ENCODE results near the gene EMID1.

GRCh38 chr22:29305836-29306174 lies 100.1 kb downstream of the EMID1 start:
- TF ChIP-seq CTCF (optimal IDR thresholded peaks at IDR 0.05 in 1 of 3, IDR thresholded peaks at IDR 0.05 in 1 of 3, conservative IDR thresholded peaks at IDR 0.05 in 1 of 3; ENCODE audit: extremely low read depth in 1 of 3, insufficient read depth in 2 of 3, low read length in 3 of 3), result no peak
- no peak for TF ChIP-seq EZH2 (IDR thresholded peaks at IDR 0.05; ENCODE audit: low read length)

Data from keratinocyte (primary cell).